ENCODE results near the gene PRPF4. TPM values are rescaled to one million over a fixed set of nuclear protein-coding genes. Genes with fewer than 3 reads are reported as not detected.

PRPF4 gene
- total RNA-seq (2011; cell fraction: chromatin; rRNA removed; ENCODE audit: low replicate concordance): 40.6 and 50.9 TPM in 2 replicates
- 20.5 and 23.0 TPM in 2 replicates for total RNA-seq (2011; cell fraction: nucleolus; rRNA removed)
- 26.3 and 27.7 TPM in 2 replicates for total RNA-seq (2011; cell fraction: nucleoplasm; rRNA removed)
- total RNA-seq (2014; rRNA removed): 36.2 and 39.8 TPM in 2 replicates
- total RNA-seq (2014; rRNA removed; fragmentation: Illumina TruSeq; extraction: Trizol): 42.4 and 45.0 TPM in 2 replicates
- 52.7 and 53.2 TPM in 2 replicates for total RNA-seq (2015; rRNA removed; fragmentation: Illumina TruSeq; extraction: Trizol)
- 36.1 and 36.7 TPM in 2 replicates for total RNA-seq (2021)
- polyA plus RNA-seq (2011; rRNA removed): 18.3 and 26.1 TPM in 2 replicates
- 19.0 and 20.2 TPM in 2 replicates for polyA plus RNA-seq (2011; cell fraction: cytosol; rRNA removed)
- 15.4 and 18.4 TPM in 2 replicates for polyA plus RNA-seq (2011; cell fraction: nucleus; rRNA removed)
- 26.0 and 38.2 TPM in 2 replicates for polyA plus RNA-seq (2012)
- polyA plus RNA-seq (2014; fragmentation: Illumina TruSeq; extraction: Trizol): 44.7 and 49.8 TPM in 2 replicates
- 10 to 100 TPM; 25.8 to 66.0 TPM for polyA plus RNA-seq (2014; fragmentation: Nextera tagmentation; extraction: Ambion mirVana)
- 29.5 and 30.2 TPM in 2 replicates for polyA plus RNA-seq (2014; rRNA removed)
- 19.3 and 21.5 TPM in 2 replicates for polyA minus RNA-seq (2011; rRNA and poly(A)+ RNA removed)
- polyA minus RNA-seq (2011; cell fraction: cytosol; rRNA and poly(A)+ RNA removed): 17.4 and 19.7 TPM in 2 replicates
- polyA minus RNA-seq (2011; cell fraction: nucleus; rRNA and poly(A)+ RNA removed): 9.0 and 15.3 TPM in 2 replicates
- Bru-seq, nascent RNA: percentile 91 among the genes with signal in this experiment
- percentile 89 among the genes with signal in this experiment for BruChase-seq, experiment 1, labeled RNA remaining after a 2-hour chase
- BruChase-seq, experiment 2, labeled RNA remaining after a 6-hour chase: percentile 90 among the genes with signal in this experiment
- long read RNA-seq, experiment 1, transcript PRPF4-201 (14 exons, 2,787 nt): minor isoform, 16 of 207 reads
- long read RNA-seq, experiment 1, transcript PRPF4-202 (14 exons, 3,212 nt): major isoform, 74 of 207 reads
- long read RNA-seq, experiment 1, partial matches to known transcripts: 116 of 207 reads
- long read RNA-seq, experiment 1, other reads (novel, unspliced or antisense): 1 of 207 reads
- long read RNA-seq, experiment 2, transcript PRPF4-202 (14 exons, 3,212 nt): major isoform, 35 of 67 reads
- long read RNA-seq, experiment 2, partial matches to known transcripts: 25 of 67 reads
- long read RNA-seq, experiment 2, other reads (novel, unspliced or antisense): 3 of 67 reads
- long read RNA-seq, experiment 3, transcript PRPF4-202 (14 exons, 3,212 nt): major isoform, 35 of 61 reads
- long read RNA-seq, experiment 3, transcript PRPF4-201 (14 exons, 2,787 nt): minor isoform, 16 of 61 reads
- long read RNA-seq, experiment 3, partial matches to known transcripts: 6 of 61 reads
- long read RNA-seq, experiment 3, other reads (novel, unspliced or antisense): 4 of 61 reads

DNA sequence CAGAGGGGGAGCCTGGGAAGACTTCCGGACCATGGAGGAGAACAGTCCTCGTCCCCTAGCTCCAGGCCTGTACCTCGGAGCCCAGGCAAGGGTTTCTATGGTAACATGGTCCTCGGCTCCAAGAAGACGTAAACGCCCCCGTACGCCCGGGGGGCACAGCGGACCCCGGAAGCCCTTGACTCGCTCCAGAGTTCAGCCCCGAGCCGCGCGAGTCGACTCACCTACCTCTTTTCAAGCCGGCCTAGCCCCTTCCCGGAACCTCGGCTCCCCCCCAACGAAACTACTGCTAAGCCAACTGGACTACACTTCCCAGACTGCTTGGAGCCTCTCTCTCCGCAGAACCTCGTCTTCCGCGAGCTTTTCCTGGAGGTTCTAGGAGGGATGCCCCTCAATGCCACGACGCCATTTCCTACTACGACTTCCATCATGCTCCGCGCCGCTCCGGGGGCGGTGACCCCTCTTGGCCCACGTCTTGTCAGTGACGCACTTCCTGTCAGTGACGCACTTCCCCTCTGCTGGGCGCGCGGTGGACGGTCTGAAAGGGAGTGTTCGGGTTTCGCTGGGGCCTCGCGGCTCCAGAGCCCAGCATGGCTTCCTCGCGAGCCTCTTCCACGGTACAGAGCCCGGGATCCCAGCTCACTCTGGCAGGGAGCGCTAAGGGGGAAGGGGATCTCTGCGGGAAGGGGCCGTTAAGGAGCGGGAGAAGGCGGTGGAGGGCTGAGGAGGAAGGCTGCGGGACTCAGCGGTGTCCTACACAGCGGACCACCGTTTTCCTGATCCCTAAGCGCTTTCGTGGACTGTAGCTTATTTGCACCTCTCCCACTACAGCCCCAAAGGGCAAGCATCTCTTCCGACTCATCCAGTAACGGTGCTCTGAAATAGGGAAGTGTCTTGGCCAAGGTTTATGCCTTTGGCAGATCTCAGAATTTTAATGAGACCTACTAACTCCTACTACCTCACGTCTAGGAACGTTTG, at the start of gene PRPF4, which contains the start of gene CDC26:
TSS of gene PRPF4 (plus strand) at position 502 of the 975 bp plus-strand sequence. CDS start at position 588, 86 bp downstream.
TSS of gene CDC26 (minus strand) at position 416 of the 975 bp plus-strand sequence. CDS start 3,065 bp downstream, outside the sequence.
- peak within 1 kb of the TSS; percentile 99 for H3K4me2 ChIP-seq (ENCODE audit: insufficient read depth, low read length)
- BruUV-seq (replicated peaks): TSS peak; percentile 79
- H3K79me2 ChIP-seq (ENCODE audit: control insufficient read depth, insufficient read depth, low read length): peaks cover 53% of the 10 kb centered on the region
- H3K36me3 ChIP-seq (ENCODE audit: control insufficient read depth, insufficient read depth, low read length): peaks cover 70% of the 10 kb centered on the region
- in situ Hi-C loops (cut with MboI) (no loop called here), intact Hi-C loops (cut with micrococcal nuclease) (loop anchor here (2.0 to 10.0 kb wide), 5 partner anchors 55 to 383 kb away; partner anchors contain the start of genes ALAD, FKBP15 and SLC31A1)
- peak; percentile 94 to 98 (median 94) for DNase-seq (ENCODE audit: extremely low read depth in 1 of 4, low spot score in 3 of 4)
- ChIA-PET POLR2A (interaction anchor here (0.5 to 2.0 kb wide), 25 partner anchors 8 to 492 kb away, joined by 3 to 12 read pairs (median 3); partner anchors contain the start of genes ALAD, C9orf43, FKBP15 and POLE3), CTCF (ENCODE audit: low intra/inter-chr PET ratio) (interaction anchor here (0.6 to 2.7 kb wide), 7 partner anchors 80 to 380 kb away, joined by 3 to 23 read pairs (median 5); partner anchors contain the start of genes C9orf43 and POLE3)
- H3K9ac ChIP-seq (ENCODE audit: insufficient read depth in 1 of 2, low read depth in 2 of 2, low read length in 2 of 2): peak within 1 kb of the TSS; percentile 96 to 99
- H3K27ac ChIP-seq (ENCODE audit: extremely low read depth, low read depth, low read length): peak within 1 kb of the TSS; percentile 92
- FAIRE-seq: peak; percentile 97
- peak within 1 kb of the TSS; percentile 80 for H3K4me3 ChIP-seq
- H3K4me1 ChIP-seq (replicated peaks in 1 of 2; ENCODE audit: control insufficient read depth in 2 of 2, insufficient read depth in 2 of 2, low read length in 2 of 2): peaks cover 3 to 6% of the 10 kb centered on the region in 2 experiments; a peak in 3 of 5 replicates
- H3K9me3 ChIP-seq (replicated peaks; ENCODE audit: control insufficient read depth, insufficient read depth, low read depth, low read length): no peaks in the 10 kb centered on the region
- ATAC-seq: peak; percentile 97
- H3K27me3 ChIP-seq (ENCODE audit: control insufficient read depth in 2 of 2, insufficient read depth in 2 of 2, low read length in 2 of 2): no peaks in the 10 kb centered on the region
- H4K20me1 ChIP-seq (replicated peaks; ENCODE audit: control insufficient read depth, insufficient read depth, low read length): no peaks in the 10 kb centered on the region
- peak within 1 kb of the TSS; percentile 98 for H2AFZ ChIP-seq (ENCODE audit: low read depth, low read length)
- 1% methylated on average over 53 of the region's 63 CpGs for WGBS (ENCODE audit: insufficient coverage, low coverage, missing lambda C conversion rate)
- H3K9me1 ChIP-seq (ENCODE audit: control insufficient read depth, insufficient read depth, low read length): no peaks in the 10 kb centered on the region
- TF ChIP-seq KAT7 (CRISPR knock-in tag; IDR thresholded peaks at IDR 0.05; ENCODE audit: borderline replicate concordance) (0 out of 2 replicates have a peak, but pooled peaks have one; percentile 44), ZNF316 (IDR thresholded peaks at IDR 0.05) (no peak), RNF2 (IDR thresholded peaks at IDR 0.05) (no peak), ZNF764 (CRISPR knock-in tag; IDR thresholded peaks at IDR 0.05; ENCODE audit: low read depth) (no peak), RBM39 (optimal IDR thresholded peaks at IDR 0.05; ENCODE audit: low read depth, low read length) (no peak), NELFE (IDR thresholded peaks at IDR 0.05; ENCODE audit: insufficient read depth, insufficient read length) (no peak), PTTG1 (tag; IDR thresholded peaks at IDR 0.05; ENCODE audit: low read depth) (no peak), CTCFL (IDR thresholded peaks at IDR 0.05; ENCODE audit: borderline replicate concordance, insufficient read depth, low read depth, low read length, poor library complexity, severe bottlenecking) (no peak), NR4A1 (CRISPR knock-in tag; IDR thresholded peaks at IDR 0.05) (no peak), NR4A1 (tag; IDR thresholded peaks at IDR 0.05) (no peak), TGIF2 (CRISPR knock-in tag; IDR thresholded peaks at IDR 0.05) (no peak; the same call in 1 of the 2 replicates), ZNF507 (tag; conservative IDR thresholded peaks at IDR 0.05) (no peak)

All from K562 (cell line).